Measurements from ENCODE around the gene FBXO22. TPM values are rescaled to one million over a fixed set of nuclear protein-coding genes. Genes with fewer than 3 reads are reported as not detected.

The FBXO22 gene
- total RNA-seq, 1 experiment from 2014 or later, result 71.8 TPM

- no peak for DNase-seq (ENCODE audit: low read depth)
Observed at GRCh38 chr15:75918135-75918534, 14.5 kb downstream of the FBXO22 start.

GRCh38 chr15:75920079-75920478, 16.4 kb downstream of the FBXO22 start:
- no peak for DNase-seq (ENCODE audit: low read depth)

GRCh38 chr15:75921732-75922703, 18.3 kb downstream of the FBXO22 start:
- peak; percentile 64 for DNase-seq (ENCODE audit: low read depth)

GRCh38 chr15:75923756-75924155, 20.1 kb downstream of the FBXO22 start:
- DNase-seq (ENCODE audit: low read depth), result peak; percentile 27

- no peak for DNase-seq (ENCODE audit: low read depth)
Observed at GRCh38 chr15:75924576-75924975, 20.9 kb downstream of the FBXO22 start.

- no peak for DNase-seq (ENCODE audit: low read depth)
Observed at GRCh38 chr15:75925440-75925839, 21.8 kb downstream of the FBXO22 start.

- DNase-seq (ENCODE audit: low read depth), result no peak
Observed at GRCh38 chr15:75926931-75927330, 23.3 kb downstream of the FBXO22 start.

- DNase-seq (ENCODE audit: low read depth), result no peak
Observed at GRCh38 chr15:75927601-75928000, 23.9 kb downstream of the FBXO22 start.

GRCh38 chr15:75928680-75929608, 25.3 kb downstream of the FBXO22 start:
- DNase-seq (ENCODE audit: low read depth), result peak; percentile 38

GRCh38 chr15:75929799-75930565, 26.3 kb downstream of the FBXO22 start:
- no peak for DNase-seq (ENCODE audit: low read depth)

GRCh38 chr15:75930866-75931265, 27.2 kb downstream of the FBXO22 start:
- DNase-seq (ENCODE audit: low read depth), result no peak

- DNase-seq (ENCODE audit: low read depth), result no peak
Observed at GRCh38 chr15:75942464-75942863, 38.8 kb downstream of the FBXO22 start.

- DNase-seq (ENCODE audit: low read depth), result no peak
Observed at GRCh38 chr15:75943246-75943645, 39.6 kb downstream of the FBXO22 start.

GRCh38 chr15:75943713-75944215, 40.1 kb downstream of the FBXO22 start:
- no peak for DNase-seq (ENCODE audit: low read depth)

GRCh38 chr15:75945953-75946352, 42.3 kb downstream of the FBXO22 start:
- DNase-seq (ENCODE audit: low read depth), result peak; percentile 52

- DNase-seq (ENCODE audit: low read depth), result peak; percentile 78
Observed at GRCh38 chr15:75947092-75947491, 43.4 kb downstream of the FBXO22 start.

GRCh38 chr15:75948761-75949296, 45.2 kb downstream of the FBXO22 start:
- no peak for DNase-seq (ENCODE audit: low read depth)

GRCh38 chr15:75952525-75952924, 48.8 kb downstream of the FBXO22 start:
- DNase-seq (ENCODE audit: low read depth), result peak; percentile 3

GRCh38 chr15:75955720-75956119, 52.0 kb downstream of the FBXO22 start:
- DNase-seq (ENCODE audit: low read depth), result no peak

- no peak for DNase-seq (ENCODE audit: low read depth)
Observed at GRCh38 chr15:75961331-75961730, 57.7 kb downstream of the FBXO22 start.

- DNase-seq (ENCODE audit: low read depth), result peak; percentile 27
Observed at GRCh38 chr15:75966073-75966472, 62.4 kb downstream of the FBXO22 start.

All from HT1080 (cell line).